ENCODE data around the gene SGIP1.

The SGIP1 gene

DNA sequence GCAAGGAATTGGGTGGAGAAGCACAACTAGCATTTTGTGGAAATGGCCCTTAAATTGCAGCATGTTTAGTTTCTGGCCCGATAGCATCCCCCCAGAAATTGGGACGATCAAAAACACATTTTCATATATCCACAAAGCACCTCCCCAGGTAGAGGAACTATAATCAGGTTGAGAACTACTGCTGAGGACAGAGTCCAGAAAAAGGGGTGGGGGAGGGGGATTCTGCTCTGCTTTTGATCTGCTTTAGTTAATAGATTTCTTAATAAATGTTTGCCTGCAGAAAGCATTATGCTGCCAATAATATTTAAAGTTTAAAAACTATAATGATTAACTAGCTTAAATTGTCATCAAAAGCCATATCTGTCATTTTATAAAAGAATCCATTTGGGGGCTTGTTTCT is 203.9 kb downstream of the SGIP1 start:
- H3K9ac ChIP-seq (ENCODE audit: low read depth, low read length): no peak overlapping the region
- H3K4me1 ChIP-seq (ENCODE audit: insufficient read depth, low read length): no peaks in the 10 kb centered on the region

DNA sequence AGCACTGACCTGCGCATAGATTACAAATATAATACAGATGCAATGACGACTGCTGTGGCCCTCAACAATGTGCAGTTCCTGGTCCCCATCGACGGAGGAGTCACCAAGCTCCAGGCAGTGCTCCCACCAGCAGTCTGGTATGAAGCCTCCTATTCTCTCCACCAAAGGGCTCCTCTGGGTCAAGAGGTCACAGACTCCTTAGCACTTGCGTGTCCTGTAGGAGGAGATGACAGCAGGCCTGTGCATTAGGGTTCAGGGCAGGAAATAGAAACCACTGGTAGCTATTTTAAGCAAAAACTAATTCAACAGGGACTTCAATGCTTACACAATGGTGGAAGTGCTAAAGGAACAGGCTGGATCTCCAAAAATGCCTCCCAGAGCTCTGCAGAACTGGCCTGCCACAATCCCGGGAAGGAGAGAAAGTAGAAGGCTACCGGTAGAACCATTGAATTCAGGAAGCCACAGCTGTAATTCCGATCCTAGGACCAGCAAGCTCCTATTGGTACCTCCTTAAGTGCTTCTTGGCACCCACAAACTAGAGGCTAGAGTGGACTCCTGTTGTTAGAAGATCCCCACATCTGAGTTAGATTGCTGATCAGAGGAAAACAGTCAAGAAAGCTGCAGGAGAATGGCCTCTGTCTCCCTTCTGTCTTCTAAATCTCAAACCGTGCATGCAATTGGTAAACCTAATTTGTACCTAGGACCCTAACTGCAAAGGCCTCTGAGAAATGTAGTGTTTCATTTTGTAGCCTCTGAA is 205.6 kb downstream of the SGIP1 start:
- Histone ChIP-seq H3K9ac (ENCODE audit: low read depth, low read length) (no peak overlapping the region), H3K4me1 (ENCODE audit: insufficient read depth, low read length) (no peaks in the 10 kb centered on the region), H3K36me3 (ENCODE audit: insufficient read depth, low read length) (no peaks in the 10 kb centered on the region), H3K9me3 (ENCODE audit: control insufficient read depth, insufficient read depth, low read length) (no peaks in the 10 kb centered on the region)

More for the DNA sequence above, 203.9 kb downstream of the SGIP1 start:
- Histone ChIP-seq H3K9me3 (ENCODE audit: control insufficient read depth, insufficient read depth, low read length) (no peaks in the 10 kb centered on the region), H3K36me3 (ENCODE audit: insufficient read depth, low read length) (no peaks in the 10 kb centered on the region)

DNA sequence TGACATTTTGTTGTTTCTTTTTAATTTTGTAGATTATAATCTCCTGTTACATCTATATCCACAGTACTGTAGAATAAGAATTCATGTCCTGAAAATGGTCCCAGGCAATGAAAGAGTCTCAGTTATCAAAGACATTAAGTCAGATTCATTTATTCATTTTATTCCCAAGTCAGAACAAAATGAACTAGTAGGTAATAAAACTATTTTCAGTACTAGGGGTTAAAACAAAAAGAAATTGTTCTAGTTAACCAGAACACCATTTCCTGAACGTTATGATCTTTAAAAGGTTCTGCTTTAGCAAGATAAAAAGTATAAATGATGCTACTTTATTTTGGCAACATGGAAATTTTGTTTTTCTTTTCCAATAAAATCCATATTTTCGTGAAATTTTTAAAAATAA is 211.5 kb downstream of the SGIP1 start:
- Histone ChIP-seq H3K9ac (ENCODE audit: low read depth, low read length) (no peak overlapping the region), H3K4me1 (ENCODE audit: insufficient read depth, low read length) (no peaks in the 10 kb centered on the region)

DNA sequence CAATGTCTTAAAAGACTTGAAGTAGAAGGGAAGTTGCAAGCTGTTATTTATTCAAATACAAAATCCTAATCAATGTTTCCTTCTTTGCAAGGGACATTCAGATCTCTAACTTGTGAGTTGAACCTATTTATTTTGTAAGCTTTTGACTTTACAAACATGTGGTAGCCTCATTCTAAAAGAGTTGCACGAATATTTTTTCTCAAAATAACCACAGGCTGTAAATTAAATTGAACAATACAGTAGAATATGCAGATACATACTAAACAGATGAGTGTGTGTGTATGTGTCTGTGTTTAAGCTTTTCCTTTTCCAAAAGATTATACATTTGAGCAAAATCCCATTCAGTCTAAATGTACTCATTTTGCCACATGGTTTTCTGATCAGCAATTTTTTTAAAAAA is 213.5 kb downstream of the SGIP1 start:
- Histone ChIP-seq H3K4me1 (ENCODE audit: insufficient read depth, low read length) (no peaks in the 10 kb centered on the region), H3K9ac (ENCODE audit: low read depth, low read length) (no peak overlapping the region), H3K36me3 (ENCODE audit: insufficient read depth, low read length) (no peaks in the 10 kb centered on the region)

More for the DNA sequence above, 211.5 kb downstream of the SGIP1 start:
- no peaks in the 10 kb centered on the region for H3K36me3 ChIP-seq (ENCODE audit: insufficient read depth, low read length)
- no peaks in the 10 kb centered on the region for H3K9me3 ChIP-seq (ENCODE audit: control insufficient read depth, insufficient read depth, low read length)

DNA sequence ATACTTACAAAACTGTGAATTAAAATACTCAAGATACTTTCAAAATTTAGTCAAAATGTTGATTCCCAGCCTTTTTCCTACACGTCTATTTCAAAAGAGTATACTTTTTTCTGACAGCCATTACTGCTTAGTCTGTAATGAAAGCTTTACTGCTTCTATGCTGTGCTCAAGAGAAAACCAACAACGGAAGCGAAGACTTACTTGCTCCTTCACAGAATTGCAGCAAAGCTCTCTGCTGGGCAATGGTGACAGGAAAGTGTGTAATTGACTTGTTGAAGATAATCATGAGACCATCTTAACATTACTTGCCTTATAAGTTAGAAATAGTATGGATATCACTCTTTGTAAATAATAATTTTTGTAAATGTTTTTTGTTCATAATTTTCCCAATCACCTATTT is 216.6 kb downstream of the SGIP1 start:
- no peaks in the 10 kb centered on the region for H3K36me3 ChIP-seq (ENCODE audit: insufficient read depth, low read length)
- no peak overlapping the region for H3K9ac ChIP-seq (ENCODE audit: low read depth, low read length)
- H3K4me1 ChIP-seq (ENCODE audit: insufficient read depth, low read length): no peaks in the 10 kb centered on the region
- no peaks in the 10 kb centered on the region for H3K9me3 ChIP-seq (ENCODE audit: control insufficient read depth, insufficient read depth, low read length)

More for the DNA sequence above, 213.5 kb downstream of the SGIP1 start:
- no peaks in the 10 kb centered on the region for H3K9me3 ChIP-seq (ENCODE audit: control insufficient read depth, insufficient read depth, low read length)

DNA sequence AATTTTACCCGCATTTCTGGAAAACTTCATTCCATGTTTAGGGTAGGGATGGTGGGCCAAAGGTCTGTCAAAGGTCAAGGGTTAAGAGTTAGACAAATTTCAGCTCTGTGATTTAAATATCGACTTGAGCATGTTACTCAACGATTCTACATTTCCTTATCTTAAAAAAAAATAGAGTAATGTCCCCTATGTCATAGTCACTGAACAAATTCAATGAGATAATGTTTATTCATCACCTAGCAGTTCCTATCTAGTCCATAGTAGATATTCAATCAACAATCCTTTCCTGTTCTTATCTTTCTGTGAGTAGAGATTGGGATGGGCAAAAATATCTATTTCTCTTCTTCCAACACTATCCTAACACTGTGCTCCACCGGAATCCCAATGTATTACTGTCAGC is 217.2 kb downstream of the SGIP1 start:
- Histone ChIP-seq H3K4me1 (ENCODE audit: insufficient read depth, low read length) (no peaks in the 10 kb centered on the region), H3K36me3 (ENCODE audit: insufficient read depth, low read length) (no peaks in the 10 kb centered on the region), H3K9me3 (ENCODE audit: control insufficient read depth, insufficient read depth, low read length) (no peaks in the 10 kb centered on the region), H3K9ac (ENCODE audit: low read depth, low read length) (no peak overlapping the region)

DNA sequence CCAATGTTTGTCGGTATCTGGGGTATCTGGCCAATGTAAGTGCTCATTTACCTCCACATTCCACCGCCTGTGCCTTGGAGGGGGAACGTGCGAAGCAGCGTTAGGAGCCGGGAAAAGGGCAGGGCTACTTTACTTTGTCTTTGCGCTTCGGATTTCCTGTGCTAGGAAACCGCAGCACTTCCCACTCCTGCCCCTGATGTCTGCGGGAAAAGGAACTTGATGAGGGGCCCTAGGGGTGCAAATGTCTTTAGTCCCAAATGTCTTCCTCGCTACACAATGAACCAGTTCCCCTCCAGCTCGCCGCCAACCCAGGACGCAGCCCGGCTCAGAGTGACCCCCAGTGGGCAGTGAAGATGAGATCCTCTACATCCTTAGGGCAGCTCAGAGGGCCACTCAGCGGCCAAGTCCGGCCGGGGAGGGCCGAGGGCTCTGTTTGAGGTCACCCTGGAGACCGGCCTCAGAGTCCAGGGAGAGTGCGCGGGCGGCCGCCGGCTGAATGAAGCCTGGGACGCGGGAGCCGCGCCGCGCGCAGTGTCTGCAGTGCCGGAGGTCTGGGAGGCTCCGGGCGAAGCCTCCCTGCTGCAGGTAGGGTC is 218.1 kb downstream of the SGIP1 start, which contains the start of gene DYNLT5:
DYNLT5 (plus strand) TSS at position 460 of the 593 bp plus-strand sequence. CDS start 2,200 bp downstream, outside the sequence.
- Histone ChIP-seq H3K4me1 (ENCODE audit: insufficient read depth, low read length) (no peaks in the 10 kb centered on the region), H3K9ac (ENCODE audit: low read depth, low read length) (peak within 1 kb of the TSS; percentile 68; the same call in 1 of the 2 replicates), H3K36me3 (ENCODE audit: insufficient read depth, low read length) (no peaks in the 10 kb centered on the region), H3K9me3 (ENCODE audit: control insufficient read depth, insufficient read depth, low read length) (no peaks in the 10 kb centered on the region)

DNA sequence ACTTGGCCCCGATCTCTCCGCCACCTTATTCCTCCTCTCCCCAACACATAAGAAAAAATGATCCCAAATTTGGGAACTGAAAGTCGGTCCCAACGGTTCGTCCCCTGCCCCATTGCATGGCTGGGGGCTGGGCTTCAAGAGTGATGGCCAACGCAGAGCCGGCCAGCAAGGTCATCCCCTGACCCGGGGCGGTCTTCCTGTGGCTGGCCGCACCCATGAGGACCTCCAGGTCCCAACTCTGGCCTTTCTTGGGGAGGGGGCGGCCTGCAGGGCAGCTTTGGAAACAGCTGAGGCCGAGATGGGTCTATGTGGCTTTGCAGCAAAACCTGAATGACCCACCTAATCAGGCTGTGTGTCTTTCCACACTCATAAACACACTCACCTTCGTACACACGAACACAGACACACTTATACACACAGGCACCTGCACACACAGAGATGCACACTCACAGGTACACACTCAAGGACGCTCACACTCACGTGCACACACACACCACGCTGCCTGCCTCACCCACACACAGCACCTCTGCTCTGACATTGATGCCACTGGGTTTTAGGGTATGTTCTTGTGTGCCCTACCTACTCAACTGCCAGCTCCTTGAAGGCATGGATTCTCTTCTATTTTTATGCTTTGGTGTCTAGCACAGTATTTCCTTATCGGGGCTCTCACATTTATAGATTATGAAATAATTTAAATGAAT is 218.9 kb downstream of the SGIP1 start:
- H3K9ac ChIP-seq (ENCODE audit: low read depth, low read length): peak overlapping the region; percentile 68; the same call in 1 of the 2 replicates
- no peaks in the 10 kb centered on the region for H3K36me3 ChIP-seq (ENCODE audit: insufficient read depth, low read length)
- no peaks in the 10 kb centered on the region for H3K4me1 ChIP-seq (ENCODE audit: insufficient read depth, low read length)

DNA sequence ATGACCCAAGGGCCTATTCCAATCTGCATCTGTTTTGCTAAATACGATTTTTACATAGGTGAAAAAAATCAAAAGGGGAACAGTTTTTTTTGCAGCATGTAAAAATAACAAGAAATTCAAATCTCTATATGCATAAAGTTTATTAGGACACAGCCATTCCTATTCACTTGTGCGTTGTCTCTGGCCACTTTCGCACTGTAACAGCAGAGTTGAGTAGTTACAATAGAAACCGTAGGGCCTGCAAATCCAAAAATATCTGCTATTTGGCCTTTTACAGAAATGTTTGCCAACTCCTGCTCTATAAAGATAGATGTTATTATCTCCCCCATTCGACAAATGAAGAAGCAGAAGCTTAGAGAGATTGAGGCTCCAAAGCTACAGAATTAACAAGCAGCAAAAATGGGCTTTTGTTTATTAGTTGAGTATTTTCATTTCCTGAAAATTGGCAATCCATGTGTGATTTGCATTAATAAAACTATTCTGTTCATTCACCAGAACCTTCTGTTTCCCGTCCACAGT is 223.8 kb downstream of the SGIP1 start:
- no peak overlapping the region for H3K9ac ChIP-seq (ENCODE audit: low read depth, low read length)
- no peaks in the 10 kb centered on the region for H3K9me3 ChIP-seq (ENCODE audit: control insufficient read depth, insufficient read depth, low read length)
- H3K36me3 ChIP-seq (ENCODE audit: insufficient read depth, low read length): no peaks in the 10 kb centered on the region
- no peaks in the 10 kb centered on the region for H3K4me1 ChIP-seq (ENCODE audit: insufficient read depth, low read length)

More for the DNA sequence above, 218.9 kb downstream of the SGIP1 start:
- H3K9me3 ChIP-seq (ENCODE audit: control insufficient read depth, insufficient read depth, low read length): no peaks in the 10 kb centered on the region

DNA sequence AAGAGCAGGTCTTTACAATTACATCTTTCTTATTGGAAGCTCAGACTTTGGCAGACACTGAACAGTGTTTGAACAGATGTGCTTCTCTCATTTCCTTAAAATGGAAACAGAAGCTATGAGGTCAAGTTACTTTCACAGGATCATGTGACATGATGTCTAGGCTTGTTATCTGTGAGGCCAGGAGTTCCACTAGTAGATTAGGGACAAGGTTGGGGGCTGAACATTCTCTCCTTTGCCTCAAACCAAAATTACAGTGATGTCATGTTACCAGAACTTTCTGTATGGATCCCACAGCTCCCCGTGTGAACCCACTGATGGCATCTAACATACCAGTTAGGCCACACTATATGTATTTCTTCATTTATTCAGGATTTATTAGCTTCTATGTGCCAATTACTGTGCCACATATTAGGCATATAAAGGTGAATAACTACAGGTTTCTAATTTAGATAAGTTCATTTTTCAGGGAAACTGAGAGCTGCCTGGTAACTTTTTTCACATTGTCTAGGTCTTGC is 224.3 kb downstream of the SGIP1 start:
- H3K4me1 ChIP-seq (ENCODE audit: insufficient read depth, low read length): no peaks in the 10 kb centered on the region
- no peaks in the 10 kb centered on the region for H3K9me3 ChIP-seq (ENCODE audit: control insufficient read depth, insufficient read depth, low read length)
- H3K9ac ChIP-seq (ENCODE audit: low read depth, low read length): no peak overlapping the region
- H3K36me3 ChIP-seq (ENCODE audit: insufficient read depth, low read length): no peaks in the 10 kb centered on the region

DNA sequence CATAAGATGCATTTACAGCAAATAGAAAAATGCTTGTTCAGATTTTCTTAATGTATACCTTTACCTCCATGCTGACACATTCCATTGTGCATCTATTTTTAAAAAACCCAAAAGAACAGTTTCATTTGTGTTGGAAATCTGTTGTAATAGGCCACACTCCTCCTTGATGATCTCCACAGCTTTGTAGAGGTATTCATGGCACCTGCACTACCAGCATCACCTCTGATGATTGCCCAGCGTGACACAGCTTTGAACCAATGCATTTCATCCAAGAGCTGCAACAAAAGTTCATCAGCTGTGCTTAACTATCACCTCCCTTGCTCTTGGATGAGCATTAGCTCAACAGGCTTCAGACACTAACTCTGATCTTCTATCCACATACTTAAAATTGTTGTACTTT is 226.6 kb downstream of the SGIP1 start:
- H3K4me1 ChIP-seq (ENCODE audit: insufficient read depth, low read length): no peaks in the 10 kb centered on the region
- no peaks in the 10 kb centered on the region for H3K9me3 ChIP-seq (ENCODE audit: control insufficient read depth, insufficient read depth, low read length)
- H3K9ac ChIP-seq (ENCODE audit: low read depth, low read length): no peak overlapping the region
- no peaks in the 10 kb centered on the region for H3K36me3 ChIP-seq (ENCODE audit: insufficient read depth, low read length)

DNA sequence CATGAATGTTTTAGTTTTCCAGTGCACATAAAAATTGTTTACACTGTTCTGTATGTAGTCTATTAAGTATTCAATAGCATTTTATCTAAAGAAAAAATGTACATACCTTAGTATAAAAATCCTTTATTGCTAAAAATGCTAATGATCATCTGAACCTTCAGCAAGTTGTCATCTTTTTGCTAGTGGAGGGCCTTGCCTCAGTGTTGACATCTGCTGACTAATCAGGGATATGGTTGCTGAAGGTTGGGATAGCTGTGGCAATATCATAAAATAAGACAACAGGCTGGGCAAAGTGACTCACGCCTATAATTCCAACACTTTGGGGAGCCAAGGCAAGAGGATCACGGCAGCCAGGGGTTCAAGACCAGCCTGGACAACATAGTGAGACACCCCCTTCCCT is 227.3 kb downstream of the SGIP1 start:
- H3K4me1 ChIP-seq (ENCODE audit: insufficient read depth, low read length): no peaks in the 10 kb centered on the region
- H3K9ac ChIP-seq (ENCODE audit: low read depth, low read length): no peak overlapping the region
- no peaks in the 10 kb centered on the region for H3K9me3 ChIP-seq (ENCODE audit: control insufficient read depth, insufficient read depth, low read length)
- no peaks in the 10 kb centered on the region for H3K36me3 ChIP-seq (ENCODE audit: insufficient read depth, low read length)

DNA sequence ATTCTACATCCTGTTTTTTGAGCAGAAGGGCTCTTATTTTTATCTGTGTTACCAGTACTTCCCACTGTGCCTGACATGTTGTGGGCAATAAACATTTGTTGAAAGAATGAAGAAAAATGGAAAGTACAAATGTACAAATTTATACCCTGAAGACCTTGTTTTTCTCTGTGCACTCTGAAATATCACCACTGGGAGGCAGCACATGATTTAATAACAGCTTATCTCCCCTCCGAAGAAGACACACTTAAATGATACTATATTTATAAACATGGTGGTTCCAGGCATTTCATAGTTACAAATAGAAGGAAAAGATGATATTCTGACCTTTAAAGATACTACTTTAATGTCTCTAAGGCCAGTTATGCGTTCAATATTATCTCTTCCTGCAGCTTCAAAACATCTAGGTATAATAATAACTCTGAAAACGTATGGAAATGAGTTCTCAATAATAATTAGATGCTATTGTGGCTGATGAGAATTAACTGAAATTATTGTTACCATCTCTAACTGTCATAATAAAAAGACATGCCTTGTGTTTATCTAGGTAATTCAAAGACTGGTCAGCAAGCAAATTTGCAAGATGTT is 231.1 kb downstream of the SGIP1 start:
- H3K36me3 ChIP-seq (ENCODE audit: insufficient read depth, low read length): no peaks in the 10 kb centered on the region
- H3K9ac ChIP-seq (ENCODE audit: low read depth, low read length): no peak overlapping the region
- no peaks in the 10 kb centered on the region for H3K9me3 ChIP-seq (ENCODE audit: control insufficient read depth, insufficient read depth, low read length)
- H3K4me1 ChIP-seq (ENCODE audit: insufficient read depth, low read length): no peaks in the 10 kb centered on the region

DNA sequence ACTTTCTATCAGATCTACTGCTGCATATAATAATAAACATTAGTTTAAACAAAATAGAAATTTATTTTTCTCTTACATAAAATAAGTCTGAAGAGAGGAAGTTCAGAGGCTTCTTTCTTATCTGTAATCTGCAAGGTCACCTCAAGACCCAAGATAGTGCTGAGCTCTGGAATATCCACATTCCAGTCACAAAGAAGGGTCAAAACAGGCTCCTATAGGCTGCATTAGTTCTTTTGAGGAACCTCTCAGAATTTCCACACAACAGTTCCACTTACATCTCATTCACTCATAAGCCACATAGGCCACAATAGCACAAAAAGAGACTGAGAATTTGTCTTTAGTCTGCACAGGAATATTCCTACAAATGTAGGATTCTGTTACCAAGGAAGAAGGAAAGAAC is 233.7 kb downstream of the SGIP1 start:
- H3K9me3 ChIP-seq (ENCODE audit: control insufficient read depth, insufficient read depth, low read length): no peaks in the 10 kb centered on the region
- H3K36me3 ChIP-seq (ENCODE audit: insufficient read depth, low read length): no peaks in the 10 kb centered on the region
- no peak overlapping the region for H3K9ac ChIP-seq (ENCODE audit: low read depth, low read length)
- H3K4me1 ChIP-seq (ENCODE audit: insufficient read depth, low read length): no peaks in the 10 kb centered on the region
